Thyroid gland (tissue), 4 donors: ENCODE data around the gene INSM1. TPM values are rescaled to one million over a fixed set of nuclear protein-coding genes. Genes with fewer than 3 reads are reported as not detected.

Experiments used
- DNase-seq, 2 donors: peaks; one replicate each; pipeline ENCODE4 v3.0.0-alpha.2; 2019
- H3K27ac ChIP-seq, 3 donors: fragments of 200-600 bp; sonication (generic); 1 replicate in 2 of 3; 2 replicates in 1 of 3; pipeline ENCODE4 v1.5.1; 2016 to 2019; ENCODE audit warnings: mild to moderate bottlenecking in 1 of 3, moderate library complexity in 1 of 3
- H3K27me3 ChIP-seq: fragments of 200-600 bp; sonication (generic); one replicate; pipeline ENCODE4 v1.5.1; 2019
- H3K36me3 ChIP-seq, 2 donors: fragments of 200-600 bp; sonication (generic); one replicate each; pipeline ENCODE4 v1.5.1; 2016 to 2019
- H3K4me1 ChIP-seq, 2 donors: fragments of 200-600 bp; sonication (generic); one replicate each; pipeline ENCODE4 v1.5.1; 2017 to 2019
- H3K4me3 ChIP-seq, 3 donors: fragments of 200-600 bp; sonication (generic); replicated peaks in 1 of 3; 1 replicate in 2 of 3; 2 replicates in 1 of 3; pipeline ENCODE4 v1.5.1; 2016; ENCODE audit warnings: mild to moderate bottlenecking in 1 of 3
- H3K9me3 ChIP-seq: fragments of 200-600 bp; sonication (generic); one replicate; pipeline ENCODE4 v1.5.1; 2017
- CTCF ChIP-seq, 6 experiments: fragments of 200-600 bp in 3 of 6; fragments of 450-650 bp in 3 of 6; sonication (generic) in 3 of 6; IDR thresholded peaks; one replicate each; pipeline ENCODE4 v1.5.1; 2016 to 2019; ENCODE audit warnings: antibody characterized with exemption in 6 of 6, mild to moderate bottlenecking in 2 of 6, inconsistent platforms in 1 of 6, moderate library complexity in 1 of 6
- POLR2A ChIP-seq, 2 donors: fragments of 450-650 bp; IDR thresholded peaks; one replicate each; pipeline ENCODE4 v1.6.1; 2017; ENCODE audit warnings: antibody characterized with exemption in 2 of 2, mild to moderate bottlenecking in 2 of 2, moderate library complexity in 1 of 2
- WGBS, 2 donors: methylation state at CpG; one replicate each; pipeline ENCODE4 v1.1.5; 2017; 5-methylcytosine and 5-hydroxymethylcytosine counted together
- intact Hi-C: fragments of 100-400 bp; cut with DNase I; formaldehyde crosslinking; loops from one replicate; pipeline ENCODE4 v1.15.1; 2023
- total RNA-seq, 4 donors: library from RNA; depleted of rRNA; stranded (reverse); fragments of >200 nt; gene quantifications; one replicate each; pipeline ENCODE4 v1.2.3, GENCODE V29; 2016

Gene INSM1
- total RNA-seq, 4 donors from 2014 or later: 0.49 TPM; not detected in 3

GRCh38 chr20:20333866-20334265 lies 34.0 kb upstream of the INSM1 start:
- no peaks in the 10 kb centered on the region for H3K9me3 ChIP-seq
- no peak for DNase-seq
- 84% methylated on average over 3 to 6 of the region's 6 CpGs for WGBS, 2 donors
- TF ChIP-seq CTCF (IDR thresholded peaks at IDR 0.05) (no peak), POLR2A (IDR thresholded peaks at IDR 0.05) (no peak)
- H3K36me3 ChIP-seq: no peaks in the 10 kb centered on the region
- no peaks in the 10 kb centered on the region for H3K4me1 ChIP-seq
- H3K27ac ChIP-seq: no peak overlapping the region
- no peaks in the 10 kb centered on the region for H3K27me3 ChIP-seq
- H3K4me3 ChIP-seq: no peak overlapping the region
- intact Hi-C loops: no loop called here

GRCh38 chr20:20334489-20334888 lies 33.4 kb upstream of the INSM1 start:
- H3K27ac ChIP-seq: no peak overlapping the region
- no peak for DNase-seq
- no peaks in the 10 kb centered on the region for H3K36me3 ChIP-seq
- no peaks in the 10 kb centered on the region for H3K4me1 ChIP-seq
- H3K27me3 ChIP-seq: no peaks in the 10 kb centered on the region
- 70 to 75% methylated on average over 5 of the region's 5 CpGs for WGBS, 2 donors
- intact Hi-C loops: no loop called here
- no peak overlapping the region for H3K4me3 ChIP-seq
- H3K9me3 ChIP-seq: no peaks in the 10 kb centered on the region
- TF ChIP-seq POLR2A (IDR thresholded peaks at IDR 0.05) (no peak), CTCF (IDR thresholded peaks at IDR 0.05) (no peak)

GRCh38 chr20:20338133-20338730 lies 29.7 kb upstream of the INSM1 start:
- TF ChIP-seq POLR2A (IDR thresholded peaks at IDR 0.05) (no peak), CTCF (IDR thresholded peaks at IDR 0.05) (no peak)
- Histone ChIP-seq H3K9me3 (no peaks in the 10 kb centered on the region), H3K4me1 (no peaks in the 10 kb centered on the region), H3K4me3 (no peak overlapping the region), H3K36me3 (no peaks in the 10 kb centered on the region), H3K27me3 (no peaks in the 10 kb centered on the region), H3K27ac (no peak overlapping the region)
- intact Hi-C loops: no loop called here
- DNase-seq: no peak
- WGBS, 2 donors: 93 to 94% methylated on average over 14 of the region's 14 CpGs

GRCh38 chr20:20340443-20340842 lies 27.5 kb upstream of the INSM1 start:
- H3K4me1 ChIP-seq: no peaks in the 10 kb centered on the region
- WGBS, 2 donors: 94 to 95% methylated on average over 16 of the region's 16 CpGs
- intact Hi-C loops: no loop called here
- H3K36me3 ChIP-seq: no peaks in the 10 kb centered on the region
- TF ChIP-seq POLR2A (IDR thresholded peaks at IDR 0.05): no peak
- no peak for TF ChIP-seq CTCF (IDR thresholded peaks at IDR 0.05)
- no peaks in the 10 kb centered on the region for H3K27me3 ChIP-seq
- H3K9me3 ChIP-seq: no peaks in the 10 kb centered on the region
- no peak for DNase-seq
- no peak overlapping the region for H3K4me3 ChIP-seq
- H3K27ac ChIP-seq: no peak overlapping the region

- Histone ChIP-seq H3K36me3 (no peaks in the 10 kb centered on the region), H3K9me3 (no peaks in the 10 kb centered on the region), H3K4me3 (no peak overlapping the region), H3K27me3 (no peaks in the 10 kb centered on the region), H3K27ac (no peak overlapping the region), H3K4me1 (no peaks in the 10 kb centered on the region)
- 60 to 74% methylated on average over 4 of the region's 4 CpGs for WGBS, 2 donors
- intact Hi-C loops: no loop called here
- TF ChIP-seq CTCF (IDR thresholded peaks at IDR 0.05): no peak
- TF ChIP-seq POLR2A (IDR thresholded peaks at IDR 0.05): no peak
- no peak for DNase-seq
Observed at GRCh38 chr20:20341371-20341770, 26.5 kb upstream of the INSM1 start.
